Tibial nerve (tissue), 4 donors: ENCODE data around the gene B3GAT2. TPM values are rescaled to one million over a fixed set of nuclear protein-coding genes. Genes with fewer than 3 reads are reported as not detected.

Source experiments
- DNase-seq, 2 donors: peaks; one replicate each; pipeline ENCODE4 v3.0.0-alpha.2; 2019; ENCODE audit warnings: low spot score in 2 of 2
- H3K27ac ChIP-seq, 4 donors: fragments of 200-600 bp; sonication (generic) in 3 of 4; one replicate each; pipeline ENCODE4 v1.5.1; 2017 to 2019; ENCODE audit warnings: mild to moderate bottlenecking in 1 of 4
- H3K27me3 ChIP-seq, 2 donors: fragments of 200-600 bp; sonication (generic) in 1 of 2; one replicate each; pipeline versions ENCODE4 v1.5.1 to v1.6.0; 2017 to 2019
- H3K36me3 ChIP-seq, 3 donors: fragments of 200-600 bp; sonication (generic); one replicate each; pipeline ENCODE4 v1.5.1; 2018 to 2019
- H3K4me1 ChIP-seq, 4 donors: fragments of 200-600 bp; sonication (generic) in 3 of 4; one replicate each; pipeline ENCODE4 v1.5.1; 2017 to 2019
- H3K4me3 ChIP-seq, 4 donors: fragments of 200-600 bp; sonication (generic) in 3 of 4; one replicate each; pipeline ENCODE4 v1.5.1; 2017 to 2019; ENCODE audit warnings: mild to moderate bottlenecking in 1 of 4, moderate library complexity in 1 of 4
- H3K9me3 ChIP-seq, 4 donors: fragments of 200-600 bp; sonication (generic) in 3 of 4; one replicate each; pipeline ENCODE4 v1.5.1; 2017 to 2019
- EP300 ChIP-seq, 2 donors: sonication (generic); formaldehyde crosslinking; IDR thresholded peaks; one replicate each; pipeline ENCODE4 v1.6.1; 2017; ENCODE audit warnings: antibody characterized with exemption in 2 of 2, mild to moderate bottlenecking in 1 of 2
- POLR2A ChIP-seq, 2 donors: fragments of 450-650 bp; IDR thresholded peaks; one replicate each; pipeline ENCODE4 v1.6.1; 2017; ENCODE audit warnings: antibody characterized with exemption in 2 of 2, mild to moderate bottlenecking in 2 of 2, moderate library complexity in 2 of 2
- WGBS, 2 donors: methylation state at CpG; one replicate each; pipeline ENCODE4 v1.1.5; 2018; 5-methylcytosine and 5-hydroxymethylcytosine counted together
- total RNA-seq, 4 donors: library from RNA; depleted of rRNA; stranded (reverse); fragments of >200 nt; gene quantifications; one replicate each; pipeline ENCODE4 v1.1.0, GENCODE V29; 2016
- TF ChIP-seq, protein P1 (sequence below), 5 experiments: fragments of 200-600 bp in 3 of 5; fragments of 450-650 bp in 2 of 5; sonication (generic) in 3 of 5; IDR thresholded peaks; one replicate each; pipeline ENCODE4 v1.5.1; 2016 to 2019; ENCODE audit warnings: antibody characterized with exemption in 5 of 5, mild to moderate bottlenecking in 3 of 5, moderate library complexity in 2 of 5

B3GAT2 gene
- total RNA-seq, 4 donors from 2014 or later = 0.30 TPM; not detected in 3

- H3K9me3 ChIP-seq = no peaks in the 10 kb centered on the region
Measured at GRCh38 chr6:70967049-70967448, 10.2 kb upstream of the B3GAT2 start.

DNA sequence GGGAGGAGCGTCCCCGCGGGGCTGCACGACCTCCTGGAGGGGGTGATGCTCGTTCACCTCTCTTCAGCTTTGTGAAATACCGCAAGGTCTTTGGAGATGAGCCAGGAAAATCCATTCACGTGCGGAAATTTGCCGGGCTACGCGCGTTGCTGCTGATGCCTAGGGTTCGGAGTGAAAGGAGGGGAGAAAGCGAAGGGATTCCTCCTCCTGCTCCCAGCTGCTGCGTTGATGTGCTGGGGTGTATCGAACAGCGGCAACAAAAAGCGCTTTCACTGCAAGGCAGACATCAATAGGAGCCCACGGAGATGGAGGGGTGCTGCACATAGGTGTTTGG, 391 bp upstream of the B3GAT2 start:
- H3K4me3 ChIP-seq = peak overlapping the region; percentile 23 to 68 (median 50)
- TF ChIP-seq, protein P1, sequence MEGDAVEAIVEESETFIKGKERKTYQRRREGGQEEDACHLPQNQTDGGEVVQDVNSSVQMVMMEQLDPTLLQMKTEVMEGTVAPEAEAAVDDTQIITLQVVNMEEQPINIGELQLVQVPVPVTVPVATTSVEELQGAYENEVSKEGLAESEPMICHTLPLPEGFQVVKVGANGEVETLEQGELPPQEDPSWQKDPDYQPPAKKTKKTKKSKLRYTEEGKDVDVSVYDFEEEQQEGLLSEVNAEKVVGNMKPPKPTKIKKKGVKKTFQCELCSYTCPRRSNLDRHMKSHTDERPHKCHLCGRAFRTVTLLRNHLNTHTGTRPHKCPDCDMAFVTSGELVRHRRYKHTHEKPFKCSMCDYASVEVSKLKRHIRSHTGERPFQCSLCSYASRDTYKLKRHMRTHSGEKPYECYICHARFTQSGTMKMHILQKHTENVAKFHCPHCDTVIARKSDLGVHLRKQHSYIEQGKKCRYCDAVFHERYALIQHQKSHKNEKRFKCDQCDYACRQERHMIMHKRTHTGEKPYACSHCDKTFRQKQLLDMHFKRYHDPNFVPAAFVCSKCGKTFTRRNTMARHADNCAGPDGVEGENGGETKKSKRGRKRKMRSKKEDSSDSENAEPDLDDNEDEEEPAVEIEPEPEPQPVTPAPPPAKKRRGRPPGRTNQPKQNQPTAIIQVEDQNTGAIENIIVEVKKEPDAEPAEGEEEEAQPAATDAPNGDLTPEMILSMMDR (IDR thresholded peaks at IDR 0.05) = no peak
- no peak for TF ChIP-seq POLR2A (IDR thresholded peaks at IDR 0.05)
- TF ChIP-seq EP300 (IDR thresholded peaks at IDR 0.05) = no peak
- WGBS, 2 donors = 9 to 11% methylated on average over 16 to 18 of the region's 19 CpGs
- H3K27me3 ChIP-seq = peaks cover 0 to 46% of the 10 kb centered on the region in 2 donors
- no peaks in the 10 kb centered on the region for H3K9me3 ChIP-seq
- H3K27ac ChIP-seq = no peak overlapping the region
- no peak for DNase-seq
- no peaks in the 10 kb centered on the region for H3K36me3 ChIP-seq
- peaks cover 0 to 28% (median 20%) of the 10 kb centered on the region in 4 donors for H3K4me1 ChIP-seq

More at GRCh38 chr6:70967049-70967448, 10.2 kb upstream of the B3GAT2 start:
- H3K27ac ChIP-seq = no peak overlapping the region
- H3K27me3 ChIP-seq = no peaks in the 10 kb centered on the region
- no peaks in the 10 kb centered on the region for H3K4me1 ChIP-seq
- TF ChIP-seq POLR2A (IDR thresholded peaks at IDR 0.05) (no peak), EP300 (IDR thresholded peaks at IDR 0.05) (no peak)
- TF ChIP-seq, protein P1 (IDR thresholded peaks at IDR 0.05) = no peak
- WGBS, 2 donors = 86 to 96% methylated on average over 3 of the region's 3 CpGs
- no peaks in the 10 kb centered on the region for H3K36me3 ChIP-seq
- no peak overlapping the region for H3K4me3 ChIP-seq
- DNase-seq = no peak

DNA sequence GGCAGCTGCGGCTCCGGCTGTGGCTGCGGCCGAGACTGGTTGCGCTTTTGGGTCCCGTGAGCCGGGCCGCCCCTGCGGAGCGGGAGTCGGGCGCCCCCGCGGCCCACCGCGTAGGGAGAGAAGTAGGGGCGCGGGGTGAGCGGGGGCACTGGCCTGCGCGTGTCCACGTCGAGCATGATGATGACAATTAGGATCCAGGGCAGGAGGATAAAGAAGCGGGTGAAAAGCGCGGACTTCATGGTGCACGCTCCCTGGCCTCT, 739 bp downstream of the B3GAT2 start:
- 0 to 1% methylated on average over 22 to 26 of the region's 27 CpGs for WGBS, 2 donors
- Histone ChIP-seq H3K9me3 (no peaks in the 10 kb centered on the region), H3K27me3 (peaks cover 0 to 46% of the 10 kb centered on the region in 2 donors), H3K27ac (no peak overlapping the region), H3K4me1 (peaks cover 0 to 28% (median 20%) of the 10 kb centered on the region in 4 donors), H3K36me3 (no peaks in the 10 kb centered on the region), H3K4me3 (peak overlapping the region; percentile 23 to 68 (median 50))
- DNase-seq = no peak
- TF ChIP-seq, protein P1 (IDR thresholded peaks at IDR 0.05) = peak in 1 of 5 experiments; percentile 6
- TF ChIP-seq EP300 (IDR thresholded peaks at IDR 0.05) (no peak), POLR2A (IDR thresholded peaks at IDR 0.05) (no peak)

GRCh38 chr6:70955441-70956190, 1.2 kb downstream of the B3GAT2 start:
- 1 to 3% methylated on average over 45 to 60 of the region's 65 CpGs for WGBS, 2 donors
- H3K27me3 ChIP-seq = peaks cover 0 to 46% of the 10 kb centered on the region in 2 donors
- H3K27ac ChIP-seq = no peak overlapping the region
- TF ChIP-seq EP300 (IDR thresholded peaks at IDR 0.05) = no peak
- no peak for TF ChIP-seq POLR2A (IDR thresholded peaks at IDR 0.05)
- TF ChIP-seq, protein P1 (IDR thresholded peaks at IDR 0.05) = peak; percentile 68 to 90 (median 88)
- DNase-seq = peak; percentile 65 to 79
- H3K4me3 ChIP-seq = peak overlapping the region; percentile 23 to 68 (median 50)
- H3K36me3 ChIP-seq = no peaks in the 10 kb centered on the region
- H3K9me3 ChIP-seq = no peaks in the 10 kb centered on the region
- peaks cover 0 to 28% (median 20%) of the 10 kb centered on the region in 4 donors for H3K4me1 ChIP-seq

DNA sequence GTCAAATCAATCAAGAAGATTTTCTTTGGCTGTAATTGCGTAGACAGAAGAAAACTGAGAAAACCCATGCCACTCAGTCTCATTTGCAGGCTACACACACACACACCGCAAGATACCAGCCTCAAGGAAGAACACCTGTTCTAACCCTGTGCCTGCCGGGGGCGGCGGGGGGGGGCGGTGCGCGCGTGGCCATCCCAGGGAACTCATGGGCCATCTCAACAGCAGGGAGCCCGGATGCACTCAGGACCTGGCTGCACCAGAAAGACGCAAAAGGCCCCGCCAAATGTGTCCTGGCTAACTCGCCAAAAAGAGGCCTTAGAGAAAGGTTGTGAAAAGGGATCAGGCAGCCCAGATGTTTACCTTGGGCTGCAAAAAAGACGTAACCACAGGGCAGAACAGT, 2.1 kb downstream of the B3GAT2 start:
- Histone ChIP-seq H3K27me3 (peaks cover 0 to 46% of the 10 kb centered on the region in 2 donors), H3K4me3 (no peak overlapping the region), H3K36me3 (no peaks in the 10 kb centered on the region), H3K9me3 (no peaks in the 10 kb centered on the region), H3K27ac (no peak overlapping the region), H3K4me1 (peaks cover 0 to 28% (median 20%) of the 10 kb centered on the region in 4 donors)
- TF ChIP-seq, protein P1 (IDR thresholded peaks at IDR 0.05) = no peak
- TF ChIP-seq EP300 (IDR thresholded peaks at IDR 0.05) (no peak), POLR2A (IDR thresholded peaks at IDR 0.05) (no peak)
- WGBS, 2 donors = 23 to 24% methylated on average over 14 of the region's 14 CpGs
- DNase-seq = no peak
